ENCODE measurements around the gene WWTR1.

GRCh38 chr3:149653136-149653535 is 4.7 kb downstream of the WWTR1 start:
- TF ChIP-seq, protein P1, sequence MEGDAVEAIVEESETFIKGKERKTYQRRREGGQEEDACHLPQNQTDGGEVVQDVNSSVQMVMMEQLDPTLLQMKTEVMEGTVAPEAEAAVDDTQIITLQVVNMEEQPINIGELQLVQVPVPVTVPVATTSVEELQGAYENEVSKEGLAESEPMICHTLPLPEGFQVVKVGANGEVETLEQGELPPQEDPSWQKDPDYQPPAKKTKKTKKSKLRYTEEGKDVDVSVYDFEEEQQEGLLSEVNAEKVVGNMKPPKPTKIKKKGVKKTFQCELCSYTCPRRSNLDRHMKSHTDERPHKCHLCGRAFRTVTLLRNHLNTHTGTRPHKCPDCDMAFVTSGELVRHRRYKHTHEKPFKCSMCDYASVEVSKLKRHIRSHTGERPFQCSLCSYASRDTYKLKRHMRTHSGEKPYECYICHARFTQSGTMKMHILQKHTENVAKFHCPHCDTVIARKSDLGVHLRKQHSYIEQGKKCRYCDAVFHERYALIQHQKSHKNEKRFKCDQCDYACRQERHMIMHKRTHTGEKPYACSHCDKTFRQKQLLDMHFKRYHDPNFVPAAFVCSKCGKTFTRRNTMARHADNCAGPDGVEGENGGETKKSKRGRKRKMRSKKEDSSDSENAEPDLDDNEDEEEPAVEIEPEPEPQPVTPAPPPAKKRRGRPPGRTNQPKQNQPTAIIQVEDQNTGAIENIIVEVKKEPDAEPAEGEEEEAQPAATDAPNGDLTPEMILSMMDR (IDR thresholded peaks at IDR 0.05; ENCODE audit: low read depth, low read length): no peak
- TF ChIP-seq POLR2A (IDR thresholded peaks at IDR 0.05; ENCODE audit: extremely low read depth, insufficient read length): no peak
- TF ChIP-seq, protein P2, sequence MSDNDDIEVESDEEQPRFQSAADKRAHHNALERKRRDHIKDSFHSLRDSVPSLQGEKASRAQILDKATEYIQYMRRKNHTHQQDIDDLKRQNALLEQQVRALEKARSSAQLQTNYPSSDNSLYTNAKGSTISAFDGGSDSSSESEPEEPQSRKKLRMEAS (IDR thresholded peaks at IDR 0.05; ENCODE audit: low read depth, low read length): no peak
- TF ChIP-seq MYC (IDR thresholded peaks at IDR 0.05; ENCODE audit: low read depth, low read length): no peak

All from NB4 (cell line).